Calu3 (cell line): ENCODE results near the gene RAB4A. TPM values are rescaled to one million over a fixed set of nuclear protein-coding genes. Genes with fewer than 3 reads are reported as not detected.

Experiments
- BruUV-seq: library from RNA; stranded (reverse); fragments of 400-500 nt; replicated peaks from 2 replicates; lab custom pipeline; 2021; lab: Mats Ljungman, UMichigan
- CTCF ChIA-PET: fragments of 300-600 bp; sonication (Branson Sonifier 250); formaldehyde crosslinking; loops from one replicate; lab custom pipeline; 2022; ENCODE audit warnings: antibody characterized with exemption; lab: Charles Lee
- DNase-seq: peaks from one replicate; pipeline ENCODE4 v3.0.0; 2022
- H3K27ac Mint-ChIP-seq: one replicate; pipeline ENCODE4 v1.8.0; 2022; ENCODE audit warnings: mixed read lengths; ENCODE audit not compliant: unreplicated experiment
- H3K27me3 Mint-ChIP-seq: one replicate; pipeline ENCODE4 v1.8.0; 2022; ENCODE audit warnings: mixed read lengths; ENCODE audit not compliant: unreplicated experiment
- H3K36me3 Mint-ChIP-seq: one replicate; pipeline ENCODE4 v1.8.0; 2022; ENCODE audit warnings: mild to moderate bottlenecking, moderate library complexity, mixed read lengths; ENCODE audit not compliant: insufficient read depth, unreplicated experiment
- H3K4me1 Mint-ChIP-seq: one replicate; pipeline ENCODE4 v1.8.0; 2022; ENCODE audit warnings: mild to moderate bottlenecking, low read depth, mixed read lengths; ENCODE audit not compliant: unreplicated experiment
- H3K4me3 Mint-ChIP-seq: one replicate; pipeline ENCODE4 v1.8.0; 2022; ENCODE audit warnings: mild to moderate bottlenecking, low read depth, moderate library complexity, mixed read lengths; ENCODE audit not compliant: unreplicated experiment
- H3K9me3 Mint-ChIP-seq: one replicate; pipeline ENCODE4 v1.8.0; 2022; ENCODE audit warnings: low read depth, mixed read lengths; ENCODE audit not compliant: unreplicated experiment
- intact Hi-C: fragments of 100-400 bp; cut with micrococcal nuclease; formaldehyde crosslinking; loops from one replicate; pipeline ENCODE4 v1.10.0; 2022; ENCODE audit not compliant: unreplicated experiment
- total RNA-seq: library from RNA; stranded (reverse); gene quantifications from 2 replicates; pipeline ENCODE4 v1.2.3, GENCODE V29; 2022
- TF ChIP-seq, protein P1 (sequence below): fragments of 200-600 bp; IDR thresholded peaks from one replicate; pipeline ENCODE4 v1.8.0; 2022; ENCODE audit warnings: antibody characterized with exemption; ENCODE audit not compliant: unreplicated experiment

The RAB4A gene
- total RNA-seq, 1 experiment from 2014 or later = 78.7 TPM

- DNase-seq = peak; percentile 83
- CTCF ChIA-PET = interaction anchor here (1.0 to 2.5 kb wide), 5 partner anchors 194 to 301 kb away, joined by 3 to 19 read pairs (median 6); partner anchors contain the start of gene ABCB10
- Mint-ChIP-seq H3K36me3 (no peaks in the 10 kb centered on the region), H3K27me3 (no peaks in the 10 kb centered on the region), H3K27ac (no peak overlapping the region), H3K9me3 (no peaks in the 10 kb centered on the region), H3K4me1 (peaks cover 26% of the 10 kb centered on the region), H3K4me3 (no peak overlapping the region)
- no TSS peak for BruUV-seq
- TF ChIP-seq, protein P1, sequence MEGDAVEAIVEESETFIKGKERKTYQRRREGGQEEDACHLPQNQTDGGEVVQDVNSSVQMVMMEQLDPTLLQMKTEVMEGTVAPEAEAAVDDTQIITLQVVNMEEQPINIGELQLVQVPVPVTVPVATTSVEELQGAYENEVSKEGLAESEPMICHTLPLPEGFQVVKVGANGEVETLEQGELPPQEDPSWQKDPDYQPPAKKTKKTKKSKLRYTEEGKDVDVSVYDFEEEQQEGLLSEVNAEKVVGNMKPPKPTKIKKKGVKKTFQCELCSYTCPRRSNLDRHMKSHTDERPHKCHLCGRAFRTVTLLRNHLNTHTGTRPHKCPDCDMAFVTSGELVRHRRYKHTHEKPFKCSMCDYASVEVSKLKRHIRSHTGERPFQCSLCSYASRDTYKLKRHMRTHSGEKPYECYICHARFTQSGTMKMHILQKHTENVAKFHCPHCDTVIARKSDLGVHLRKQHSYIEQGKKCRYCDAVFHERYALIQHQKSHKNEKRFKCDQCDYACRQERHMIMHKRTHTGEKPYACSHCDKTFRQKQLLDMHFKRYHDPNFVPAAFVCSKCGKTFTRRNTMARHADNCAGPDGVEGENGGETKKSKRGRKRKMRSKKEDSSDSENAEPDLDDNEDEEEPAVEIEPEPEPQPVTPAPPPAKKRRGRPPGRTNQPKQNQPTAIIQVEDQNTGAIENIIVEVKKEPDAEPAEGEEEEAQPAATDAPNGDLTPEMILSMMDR = peak; percentile 85
- intact Hi-C loops = loop anchor here (1.0 to 5.0 kb wide), 4 partner anchors 195 to 1054 kb away; no protein-coding TSS in a partner anchor
These were observed 12.7 kb upstream of the RAB4A start for GRCh38 chr1:229258031-229258756.

DNA sequence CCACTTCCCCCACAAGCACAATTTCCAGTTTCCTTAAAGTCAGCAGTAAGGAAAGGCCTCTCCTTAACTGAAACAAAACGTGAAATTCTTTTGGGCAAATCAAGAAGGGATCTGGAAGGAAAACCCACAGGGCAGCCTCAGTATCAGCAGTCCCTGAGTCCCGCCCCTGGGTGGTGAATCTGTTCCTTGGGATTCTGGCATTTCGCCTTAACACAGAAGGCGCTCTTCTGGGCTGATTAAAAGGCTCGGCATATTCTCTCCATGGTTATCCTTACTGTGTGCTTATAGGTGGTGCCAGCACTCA lies 12.2 kb upstream of the RAB4A start:
- intact Hi-C loops = loop anchor here (1.0 to 5.0 kb wide), 4 partner anchors 195 to 1054 kb away; no protein-coding TSS in a partner anchor
- TF ChIP-seq, protein P1 = no peak
- CTCF ChIA-PET = interaction anchor here (0.7 to 2.5 kb wide), 6 partner anchors 15 to 300 kb away, joined by 3 to 19 read pairs (median 6); partner anchors contain the start of gene ABCB10

DNA sequence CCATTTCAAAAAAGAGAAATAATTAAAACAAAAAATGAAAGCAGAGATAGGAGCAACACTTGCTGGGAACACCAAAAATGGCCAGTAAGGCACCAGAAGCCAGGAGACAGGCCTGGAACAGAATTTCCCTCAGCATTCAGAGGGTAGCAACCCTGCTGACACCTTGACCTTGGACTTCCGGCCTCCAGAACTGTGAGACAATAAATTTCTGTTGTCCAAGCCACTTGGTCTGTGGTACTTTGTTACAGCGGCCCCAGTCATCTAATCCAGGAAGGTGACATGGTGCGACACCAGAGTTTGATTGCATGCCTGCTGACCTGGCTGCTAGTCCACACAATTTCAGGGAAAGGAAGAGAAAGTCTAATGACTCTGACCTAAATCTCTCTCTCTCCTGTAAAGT lies 10.6 kb upstream of the RAB4A start:
- no TSS peak for BruUV-seq
- intact Hi-C loops = no loop called here

More for the DNA sequence above, 12.2 kb upstream of the RAB4A start:
- no peak overlapping the region for H3K27ac Mint-ChIP-seq
- no peaks in the 10 kb centered on the region for H3K9me3 Mint-ChIP-seq
- DNase-seq = no peak
- no TSS peak for BruUV-seq
- no peak overlapping the region for H3K4me3 Mint-ChIP-seq
- no peaks in the 10 kb centered on the region for H3K36me3 Mint-ChIP-seq
- H3K27me3 Mint-ChIP-seq = no peaks in the 10 kb centered on the region
- H3K4me1 Mint-ChIP-seq = peaks cover 21% of the 10 kb centered on the region

DNA sequence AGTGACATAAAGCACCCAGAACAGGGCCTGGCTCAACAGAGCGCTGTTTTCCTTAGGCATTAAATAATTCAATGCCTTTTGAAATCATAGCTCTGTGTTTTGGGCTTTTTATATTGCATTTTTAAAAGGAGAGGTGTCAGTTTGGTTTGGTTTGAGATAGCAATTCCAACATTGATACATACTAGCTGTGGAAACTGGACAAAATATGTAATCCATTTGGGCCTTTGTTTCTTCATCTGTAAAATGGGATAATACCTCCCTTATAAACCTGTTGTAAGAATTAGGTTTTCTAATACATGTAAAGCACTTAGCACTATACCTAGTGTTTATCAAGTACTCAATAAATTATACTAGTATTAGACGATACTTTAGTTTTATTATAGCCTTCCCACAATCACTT lies 8.7 kb upstream of the RAB4A start:
- H3K4me1 Mint-ChIP-seq = peaks cover 14% of the 10 kb centered on the region
- no peak for DNase-seq
- TF ChIP-seq, protein P1 = no peak
- no peaks in the 10 kb centered on the region for H3K9me3 Mint-ChIP-seq
- no peak overlapping the region for H3K27ac Mint-ChIP-seq
- no peaks in the 10 kb centered on the region for H3K36me3 Mint-ChIP-seq
- no peaks in the 10 kb centered on the region for H3K27me3 Mint-ChIP-seq
- intact Hi-C loops = no loop called here
- BruUV-seq = no TSS peak
- CTCF ChIA-PET = interaction anchor here (0.8 kb wide), 1 partner anchor 595 kb away, joined by 4 read pairs; no protein-coding TSS in a partner anchor
- no peak overlapping the region for H3K4me3 Mint-ChIP-seq

More for the DNA sequence above, 10.6 kb upstream of the RAB4A start:
- TF ChIP-seq, protein P1 = no peak
- no peak for DNase-seq
- Mint-ChIP-seq H3K27me3 (no peaks in the 10 kb centered on the region), H3K4me3 (no peak overlapping the region), H3K9me3 (no peaks in the 10 kb centered on the region), H3K4me1 (peaks cover 14% of the 10 kb centered on the region), H3K36me3 (no peaks in the 10 kb centered on the region), H3K27ac (no peak overlapping the region)
- CTCF ChIA-PET = interaction anchor here (2.5 kb wide), 1 partner anchor 222 kb away, joined by 19 read pairs; no protein-coding TSS in a partner anchor
